ENCODE results near the gene TK2.
"Not testable (repeated sequence)": the region's sequence is repeated elsewhere in the genome, so short reads cannot be mapped to it uniquely, and the experiment has no call there.

Gene TK2

GRCh38 chr16:66572356-66572755 is 22.4 kb upstream of the TK2 start:
- DNase-seq (ENCODE audit: low read depth in 2 of 2) = no peak
- no peak overlapping the region for H3K4me3 ChIP-seq (replicated peaks in 1 of 2; ENCODE audit: low read depth in 2 of 2, low read length in 2 of 2)
- no peak for TF ChIP-seq CTCF (IDR thresholded peaks at IDR 0.05; ENCODE audit: low read depth, low read length)

- peak; percentile 69 to 79 for DNase-seq (ENCODE audit: low read depth in 2 of 2)
- TF ChIP-seq CTCF (IDR thresholded peaks at IDR 0.05; ENCODE audit: low read depth, low read length) = no peak
Measured at GRCh38 chr16:66569827-66570405, 20.0 kb upstream of the TK2 start.

GRCh38 chr16:66569131-66569530 is 19.2 kb upstream of the TK2 start:
- no peak for TF ChIP-seq CTCF (IDR thresholded peaks at IDR 0.05; ENCODE audit: low read depth, low read length)
- no peak overlapping the region for H3K4me3 ChIP-seq (replicated peaks in 1 of 2; ENCODE audit: low read depth in 2 of 2, low read length in 2 of 2)
- peak in 1 of 2 donors; percentile 78 for DNase-seq (ENCODE audit: low read depth in 2 of 2)

More at GRCh38 chr16:66569827-66570405, 20.0 kb upstream of the TK2 start:
- no peak overlapping the region for H3K4me3 ChIP-seq (replicated peaks in 1 of 2; ENCODE audit: low read depth in 2 of 2, low read length in 2 of 2)

GRCh38 chr16:66568355-66568754 is 18.4 kb upstream of the TK2 start:
- no peak for TF ChIP-seq CTCF (IDR thresholded peaks at IDR 0.05; ENCODE audit: low read depth, low read length)
- H3K4me3 ChIP-seq (replicated peaks in 1 of 2; ENCODE audit: low read depth in 2 of 2, low read length in 2 of 2) = no peak overlapping the region
- DNase-seq (ENCODE audit: low read depth in 2 of 2) = peak in 1 of 2 donors; percentile 63

GRCh38 chr16:66567270-66567669 is 17.3 kb upstream of the TK2 start:
- DNase-seq (ENCODE audit: low read depth in 2 of 2); H3K4me3 ChIP-seq (replicated peaks in 1 of 2; ENCODE audit: low read depth in 2 of 2, low read length in 2 of 2): not testable (repeated sequence)

GRCh38 chr16:66566051-66566901 is 16.4 kb upstream of the TK2 start, which contains the start of gene CMTM1:
Gene CMTM1 (plus strand): TSS chr16:66566439. CDS start chr16:66566514, 75 bp downstream.
- no peak for TF ChIP-seq CTCF (IDR thresholded peaks at IDR 0.05; ENCODE audit: low read depth, low read length)
- no peak within 1 kb of the TSS for H3K4me3 ChIP-seq (replicated peaks in 1 of 2; ENCODE audit: low read depth in 2 of 2, low read length in 2 of 2)
- DNase-seq (ENCODE audit: low read depth in 2 of 2) = no peak

GRCh38 chr16:66563574-66564334 is 13.8 kb upstream of the TK2 start:
- H3K4me3 ChIP-seq (replicated peaks in 1 of 2; ENCODE audit: low read depth in 2 of 2, low read length in 2 of 2) = no peak overlapping the region
- DNase-seq (ENCODE audit: low read depth in 2 of 2) = no peak
- TF ChIP-seq CTCF (IDR thresholded peaks at IDR 0.05; ENCODE audit: low read depth, low read length) = no peak

Data from cardiac fibroblast (primary cell).